ENCODE measurements around the gene NELFB.
A peak's percentile ranks its signal among the peaks of the same experiment; 100 is the strongest.

Gene NELFB

DNA sequence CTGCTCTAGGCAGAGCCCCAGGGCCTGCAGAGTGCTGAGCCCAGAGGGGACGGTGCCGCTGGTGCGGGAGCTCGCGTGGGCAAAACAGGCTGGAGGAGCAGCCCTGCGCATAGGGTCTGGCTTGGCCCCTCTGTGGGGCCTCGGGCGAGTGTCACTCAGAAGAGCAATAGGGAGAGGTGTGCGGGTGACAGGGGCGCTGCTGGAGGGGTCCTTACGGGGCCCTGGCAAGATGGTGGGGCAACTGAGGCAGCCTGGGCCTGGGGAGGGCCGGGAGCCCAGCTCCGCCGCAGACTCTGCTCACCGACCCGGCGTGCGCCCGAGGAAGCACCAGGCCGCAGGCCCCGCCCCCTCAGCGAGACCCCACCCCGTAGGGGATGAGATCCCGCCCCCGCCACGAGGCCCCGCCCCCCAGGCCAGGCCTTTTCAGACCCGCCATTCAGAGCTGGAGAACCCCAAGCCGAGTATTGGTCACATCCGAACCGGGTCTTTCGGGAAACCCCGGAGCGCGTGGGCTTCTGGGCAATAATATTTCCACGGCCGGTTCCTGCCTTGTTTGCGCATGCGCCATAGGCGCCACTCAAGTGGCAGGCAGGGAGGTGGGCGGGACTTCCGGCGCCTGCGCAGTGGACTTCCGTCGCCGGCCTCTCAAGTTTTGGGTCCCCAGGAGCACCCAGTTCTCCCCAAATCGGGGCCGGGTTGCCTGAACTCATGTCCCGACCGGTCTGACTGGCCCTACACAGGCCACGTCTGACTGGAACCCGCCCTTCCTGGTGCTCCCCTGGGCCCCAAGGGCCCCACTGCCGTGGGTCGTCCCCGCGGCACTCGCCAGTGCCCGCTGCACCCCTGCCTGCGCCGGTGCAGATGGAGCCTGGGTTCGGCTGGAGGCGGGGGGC is 31.8 kb upstream of the NELFB start:
- DNase-seq: peak; percentile 99 to 100

DNA sequence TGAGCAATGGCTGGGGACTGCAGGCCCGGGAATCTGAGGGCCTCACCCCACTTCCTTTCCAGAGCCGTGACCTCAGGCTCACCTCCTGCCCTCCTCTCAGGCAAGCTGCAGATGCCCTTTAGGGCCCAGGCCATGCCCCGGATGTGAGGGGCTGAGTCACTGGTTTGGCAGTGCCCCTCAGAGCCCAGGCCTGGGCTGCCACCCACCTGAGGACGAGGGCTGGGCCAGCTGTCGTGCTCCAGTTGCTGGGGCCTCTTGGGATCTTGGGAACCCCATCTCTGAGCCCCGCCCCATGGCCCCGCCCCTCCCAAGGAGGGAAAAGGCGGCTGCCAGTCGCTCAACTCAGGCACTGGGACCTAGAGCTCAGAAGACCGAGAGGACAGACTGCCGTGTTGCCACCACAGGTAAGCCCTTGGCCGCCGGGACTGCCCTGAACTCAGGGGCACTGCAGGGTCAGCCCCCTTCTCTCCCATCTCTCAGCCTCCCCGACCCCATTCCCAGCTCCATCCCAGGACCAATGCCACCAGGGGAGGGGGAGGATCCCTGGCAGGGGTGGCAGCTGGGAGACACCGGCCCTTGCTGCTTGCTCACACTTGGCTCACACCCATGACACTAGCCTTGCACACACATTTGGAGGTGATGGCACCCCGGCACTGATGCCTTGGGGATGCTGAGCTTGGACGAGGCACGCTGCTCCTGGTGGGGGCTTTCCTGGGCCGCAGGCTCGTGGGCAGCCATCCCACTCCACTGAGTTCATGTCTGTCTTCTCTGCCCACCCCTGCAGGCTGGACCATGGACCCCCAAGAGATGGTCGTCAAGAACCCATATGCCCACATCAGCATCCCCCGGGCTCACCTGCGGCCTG is 30.1 kb upstream of the NELFB start, which contains the start of gene CYSRT1:
Gene CYSRT1, plus strand, starts transcription at position 345 of the 865 bp plus-strand sequence. Its CDS starts 448 bp downstream, at position 793.
- peak in 1 of 2 donors; percentile 11 for DNase-seq

DNA sequence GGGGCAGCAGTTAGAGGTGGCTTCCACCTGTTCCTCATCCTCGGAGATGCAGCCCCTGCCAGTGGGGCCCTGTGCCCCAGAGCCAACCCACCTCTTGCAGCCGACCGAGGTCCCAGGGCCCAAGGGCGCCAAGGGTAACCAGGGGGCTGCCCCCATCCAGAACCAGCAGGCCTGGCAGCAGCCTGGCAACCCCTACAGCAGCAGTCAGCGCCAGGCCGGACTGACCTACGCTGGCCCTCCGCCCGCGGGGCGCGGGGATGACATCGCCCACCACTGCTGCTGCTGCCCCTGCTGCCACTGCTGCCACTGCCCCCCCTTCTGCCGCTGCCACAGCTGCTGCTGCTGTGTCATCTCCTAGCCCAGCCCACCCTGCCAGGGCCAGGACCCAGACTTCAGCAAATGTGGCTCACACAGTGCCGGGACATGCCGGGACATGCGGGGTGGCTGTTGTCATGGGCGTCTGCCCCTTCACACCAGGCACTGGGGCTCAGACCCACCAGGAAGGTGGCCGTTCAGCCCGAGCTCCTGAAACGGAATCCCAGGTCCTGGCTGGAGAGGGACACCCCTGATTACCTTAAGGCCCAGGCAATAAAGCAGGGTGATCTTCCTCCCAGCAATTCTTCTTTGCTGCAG is 29.3 kb upstream of the NELFB start:
- no peak for DNase-seq

DNA sequence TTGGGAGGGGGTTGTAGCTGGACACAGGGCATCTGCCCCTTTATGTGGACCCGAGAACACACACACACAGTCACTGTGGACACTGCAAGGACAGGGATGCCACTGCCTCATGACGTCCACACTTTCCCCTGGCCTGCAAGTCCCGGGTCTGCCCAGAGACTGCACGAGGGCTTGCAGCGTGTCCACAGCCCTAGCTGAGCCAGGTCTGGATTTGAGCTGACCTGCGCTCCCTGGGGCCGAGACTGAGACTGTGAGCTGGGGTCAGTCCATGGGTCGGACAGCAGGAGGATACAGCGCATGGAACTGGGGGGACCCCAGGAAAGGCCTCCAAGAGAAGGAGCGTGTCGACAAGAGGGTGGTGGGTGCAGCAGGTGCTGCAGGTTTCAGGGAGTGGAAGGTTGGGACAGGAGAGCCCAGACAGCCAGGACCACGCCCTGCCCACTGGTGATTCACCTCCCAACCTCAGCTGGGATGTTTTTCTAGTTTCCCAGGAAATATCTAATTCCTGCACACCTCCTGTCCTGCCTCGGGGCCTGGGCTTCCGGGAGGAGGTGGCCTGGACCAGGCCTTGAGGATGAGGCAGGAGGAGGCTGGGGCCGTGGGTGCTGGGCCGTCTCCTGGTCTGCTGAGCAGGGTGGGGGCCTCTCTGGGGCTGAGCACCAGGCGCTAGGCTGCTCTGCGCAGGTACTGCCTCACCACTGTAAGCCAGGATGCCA is 28.6 kb upstream of the NELFB start:
- DNase-seq: no peak

DNA sequence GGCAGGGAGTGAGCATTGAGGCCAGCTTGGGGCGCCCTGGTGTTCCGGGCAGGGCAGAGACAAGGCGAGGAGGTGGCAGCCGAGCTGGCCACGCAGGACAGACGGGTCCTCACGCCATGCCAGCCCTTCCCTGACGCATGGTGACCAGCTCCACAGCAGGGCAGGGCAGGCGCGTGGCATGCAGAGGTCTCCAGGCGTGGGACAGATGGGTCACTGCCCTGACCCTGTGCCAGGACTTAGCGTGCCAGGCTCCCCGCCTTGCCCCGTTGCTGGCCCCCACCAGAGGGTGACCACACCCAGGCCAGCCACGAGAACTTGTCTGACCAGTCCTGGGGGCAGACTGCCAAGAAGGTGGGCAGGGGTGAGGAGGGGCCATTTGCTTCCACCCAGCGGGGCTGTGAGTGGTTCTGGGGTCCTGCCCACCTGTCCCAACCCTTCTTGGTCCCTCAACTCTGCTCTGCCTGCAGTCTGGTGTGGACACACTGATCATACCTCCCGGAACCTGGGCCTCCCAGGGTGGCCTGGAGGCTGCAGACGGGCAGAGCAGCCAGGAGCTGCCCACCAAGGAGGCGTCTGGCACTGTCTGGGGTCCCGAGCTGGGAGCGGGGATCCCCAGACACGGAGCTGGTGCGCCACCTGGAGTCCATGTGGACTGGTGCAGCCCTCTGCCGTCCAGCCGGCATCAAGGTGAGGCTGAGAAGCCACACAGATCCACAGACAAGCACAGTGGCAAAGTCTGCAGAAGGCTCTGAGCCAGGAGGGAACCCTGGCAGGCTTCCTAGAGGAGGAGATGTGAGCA is 27.9 kb upstream of the NELFB start, which contains the start of gene RNF224:
Gene RNF224, plus strand, starts transcription at position 449 of the 799 bp plus-strand sequence. CDS start 834 bp downstream, outside the sequence.
- DNase-seq: peak; percentile 84 to 85

DNA sequence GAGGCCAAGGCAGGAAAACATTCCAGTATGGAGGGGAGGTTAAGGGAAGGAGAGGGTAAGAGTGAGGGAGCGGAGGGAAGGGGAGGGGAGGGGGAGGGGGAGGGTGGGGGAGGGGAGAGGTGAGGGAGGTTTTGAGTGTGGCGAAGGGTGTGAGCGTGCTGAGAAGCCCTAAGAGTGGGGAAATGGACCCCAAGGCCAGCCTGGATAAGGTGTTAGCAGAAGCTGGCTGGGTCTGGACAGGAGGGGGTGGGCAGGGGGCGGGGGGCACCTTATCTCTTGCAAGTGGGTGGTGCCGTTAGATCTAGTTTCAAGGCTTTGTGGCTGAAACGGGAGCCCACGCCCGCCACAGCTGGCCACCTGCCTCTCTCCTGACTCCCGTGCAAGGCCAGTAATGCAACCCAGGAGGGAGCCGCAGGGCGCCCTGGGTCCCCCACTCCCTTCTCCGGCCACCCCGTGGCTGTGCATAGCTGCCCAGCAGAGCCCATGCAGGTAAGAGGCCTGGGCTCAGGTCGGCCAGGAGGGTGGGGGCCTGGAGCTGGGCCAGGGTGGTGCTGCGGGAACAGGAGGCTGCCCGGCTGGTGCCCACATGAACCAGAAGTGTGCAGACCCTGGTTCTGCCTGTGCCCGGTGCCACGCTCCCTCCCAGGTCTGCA is 27.1 kb upstream of the NELFB start:
- DNase-seq: no peak

DNA sequence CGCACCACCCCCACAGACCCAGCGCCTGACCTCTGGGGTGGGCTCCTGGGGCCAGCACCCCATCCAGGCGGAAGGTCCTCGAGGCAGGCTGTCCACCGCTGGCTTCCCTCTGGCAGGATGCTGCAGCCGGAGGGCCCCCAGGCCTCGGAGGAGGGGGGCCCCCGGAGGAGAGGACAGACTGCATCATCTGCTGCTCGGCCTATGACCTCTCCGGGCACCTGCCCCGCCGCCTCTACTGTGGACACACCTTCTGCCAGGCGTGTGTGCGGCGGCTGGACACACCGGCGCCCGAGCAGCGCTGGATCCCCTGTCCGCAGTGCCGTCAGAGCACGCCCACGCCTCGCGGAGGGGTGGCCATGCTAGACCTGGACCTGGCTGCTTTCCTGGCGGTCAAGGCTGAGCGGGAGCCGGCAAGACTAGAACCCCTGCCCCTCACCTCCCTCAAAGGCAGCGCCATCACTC is 26.6 kb upstream of the NELFB start:
- no peak for DNase-seq

DNA sequence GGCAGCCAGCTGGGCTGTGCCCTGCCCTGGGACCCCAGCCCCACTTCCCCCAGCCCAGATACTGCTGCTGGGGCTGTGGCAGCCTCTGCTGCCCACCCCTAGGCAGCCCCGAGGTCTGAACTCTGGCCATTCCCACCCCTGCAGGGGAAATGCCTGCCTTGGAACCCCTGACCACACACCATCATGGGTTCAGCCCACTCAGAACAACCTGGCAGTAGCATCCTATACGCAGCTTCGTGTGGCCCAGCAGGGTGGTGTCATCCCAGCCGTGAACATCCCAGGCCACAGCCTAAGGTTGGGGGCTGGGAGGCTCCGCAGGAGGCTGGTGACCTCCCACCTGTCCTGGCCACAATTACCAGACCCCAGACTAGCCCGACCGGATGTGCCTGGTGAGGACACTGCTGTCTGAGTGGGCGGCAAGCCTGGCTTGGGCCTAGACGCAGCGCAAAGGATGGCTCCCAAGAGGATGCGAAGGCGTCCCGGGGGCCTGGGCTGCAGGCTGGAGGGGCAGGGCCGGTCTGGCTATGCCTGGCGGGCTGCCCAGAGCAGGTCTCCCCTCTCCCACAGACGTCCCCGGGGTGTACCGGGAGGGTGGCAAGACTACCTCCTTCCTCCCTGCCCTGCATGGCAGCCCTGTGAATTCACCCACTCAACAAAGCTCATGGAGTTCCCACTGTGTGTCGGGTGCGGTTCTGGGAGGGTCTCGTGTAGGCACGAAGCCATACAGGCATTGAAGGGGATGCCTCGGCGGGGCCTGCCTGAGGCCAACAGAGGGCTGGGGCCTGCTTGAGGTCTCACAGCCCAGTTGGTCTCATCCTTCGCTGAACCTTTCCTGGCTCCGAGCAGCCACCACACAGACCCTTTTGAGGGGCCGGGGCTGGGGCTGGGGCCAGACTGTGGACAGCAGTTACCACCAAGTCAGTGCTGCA is 25.9 kb upstream of the NELFB start:
- DNase-seq: no peak

DNA sequence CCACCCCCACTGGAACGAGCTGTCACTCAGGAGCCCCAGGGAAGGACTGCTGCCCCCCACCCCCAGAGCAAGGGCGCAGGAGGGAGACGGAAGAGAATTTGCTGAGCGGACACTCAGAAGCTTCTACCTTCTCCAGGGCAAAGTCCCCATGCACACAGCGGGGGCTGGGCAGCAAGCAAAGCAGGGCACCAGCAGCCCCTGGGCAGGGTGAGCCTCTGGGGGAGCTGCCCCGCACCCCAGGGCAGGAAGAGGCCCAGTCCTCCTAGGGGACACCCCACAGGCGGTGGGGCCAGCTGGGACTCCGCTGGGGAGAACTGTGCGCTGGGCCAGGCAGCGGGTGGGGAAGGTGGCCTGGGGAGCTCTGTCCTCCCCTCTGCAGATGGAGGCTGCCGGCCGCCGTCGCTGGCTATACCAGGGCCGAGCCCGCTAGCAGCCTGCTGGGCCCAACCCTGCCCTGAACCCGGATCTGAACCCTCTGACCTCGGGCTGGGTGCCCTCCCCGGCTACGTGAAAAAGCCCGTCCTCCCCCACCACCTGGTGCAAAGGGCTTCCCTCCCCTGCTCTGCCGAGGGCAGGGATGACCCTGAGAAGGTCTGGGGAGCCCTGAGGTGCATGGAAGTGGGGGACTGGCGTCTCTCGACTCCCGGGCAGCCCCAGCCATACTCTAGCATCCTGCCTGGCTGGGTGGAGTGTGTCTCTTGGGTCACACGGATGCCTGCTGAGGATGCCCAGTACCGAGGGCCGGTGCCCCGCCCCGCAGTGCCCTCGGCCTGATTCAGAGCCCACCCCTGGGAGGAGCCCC is 25.0 kb upstream of the NELFB start:
- DNase-seq: no peak

DNA sequence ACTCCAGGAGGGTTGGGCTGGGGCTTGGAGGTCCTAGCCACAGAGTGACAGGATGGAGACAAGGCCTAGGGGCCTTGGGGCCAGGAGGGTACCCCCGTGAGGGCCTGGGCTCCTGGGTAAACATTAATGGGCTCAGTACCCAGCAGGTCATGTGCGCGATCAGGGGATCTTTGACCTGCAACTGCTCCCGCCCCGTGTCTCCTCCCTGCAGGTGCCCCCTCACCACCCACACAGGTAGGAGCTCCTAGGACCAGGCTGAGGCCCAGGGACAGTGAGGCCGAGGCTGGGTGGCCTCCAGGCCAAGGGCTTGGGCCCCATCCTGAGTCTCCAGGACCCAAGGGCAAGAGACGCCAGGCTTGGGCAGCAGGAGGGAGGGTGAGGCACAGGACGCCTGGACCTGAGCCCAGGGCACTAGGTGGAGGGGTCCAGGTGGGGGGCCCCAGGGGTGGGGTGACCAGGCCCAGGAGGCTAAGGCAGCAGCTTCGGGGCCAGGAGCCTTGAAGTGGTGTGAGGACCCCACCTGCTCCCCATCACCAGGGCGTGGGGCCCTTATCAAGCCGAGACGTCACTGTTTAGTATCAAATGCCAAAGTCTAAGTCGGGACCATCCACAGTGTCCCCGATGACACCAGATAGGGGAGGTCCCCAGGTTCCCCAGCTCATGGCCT is 24.3 kb upstream of the NELFB start, which contains the start of gene SLC34A3:
Gene SLC34A3, plus strand, starts transcription at position 197 of the 667 bp plus-strand sequence. CDS start 802 bp downstream, outside the sequence.
- no peak for DNase-seq

DNA sequence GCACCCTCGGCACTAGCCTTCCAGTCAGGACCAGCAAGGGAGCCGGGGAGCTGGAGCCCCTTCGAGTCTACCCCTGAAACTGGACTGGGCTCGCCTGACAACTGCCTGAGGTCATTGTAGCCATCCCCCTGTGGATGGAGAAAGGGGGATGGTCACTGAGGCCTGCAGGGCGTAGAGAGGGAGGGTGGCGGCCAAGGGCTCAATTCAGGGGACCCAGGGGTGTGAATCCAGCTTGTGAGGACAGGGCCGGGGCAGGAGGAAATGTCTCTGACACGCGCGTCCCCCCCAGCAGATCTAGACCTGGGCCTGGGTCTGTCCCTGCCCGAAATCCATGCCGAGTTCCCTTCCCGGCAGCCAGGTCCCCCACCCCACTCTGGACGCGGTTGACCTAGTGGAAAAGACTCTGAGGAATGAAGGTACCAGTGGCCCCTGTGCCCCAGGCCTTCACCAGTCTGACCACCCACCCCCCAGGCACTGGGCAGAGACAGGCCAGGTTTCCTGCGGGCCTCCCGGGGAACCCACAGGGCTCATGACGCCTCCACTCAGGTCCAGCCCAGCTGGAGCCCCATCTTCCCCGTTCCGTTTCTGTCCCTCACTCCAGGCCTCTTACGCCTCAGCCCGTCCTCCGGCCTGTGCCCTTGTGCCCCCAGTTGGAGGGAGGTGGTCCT is 23.6 kb upstream of the NELFB start:
- DNase-seq: no peak

DNA sequence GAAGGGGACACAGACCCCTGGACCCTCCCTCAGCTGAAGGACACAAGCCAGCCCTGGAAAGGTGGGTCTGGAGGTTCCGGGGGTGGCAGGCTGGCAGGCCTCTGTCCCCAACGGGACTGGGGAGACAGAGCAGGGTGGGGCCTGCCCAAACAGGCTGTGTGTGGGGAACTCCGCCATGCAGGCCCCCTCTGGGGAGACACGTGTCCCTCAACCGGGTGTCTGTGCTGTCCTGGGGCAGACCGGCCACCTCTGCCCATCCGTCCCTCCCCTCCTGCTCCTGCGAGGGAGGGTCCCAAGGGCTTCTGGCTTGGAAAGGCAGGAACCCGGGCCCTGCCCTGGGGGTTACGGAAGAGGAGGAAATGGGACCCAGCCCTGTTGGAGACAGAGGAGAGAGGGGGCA is 23.0 kb upstream of the NELFB start:
- no peak for DNase-seq

DNA sequence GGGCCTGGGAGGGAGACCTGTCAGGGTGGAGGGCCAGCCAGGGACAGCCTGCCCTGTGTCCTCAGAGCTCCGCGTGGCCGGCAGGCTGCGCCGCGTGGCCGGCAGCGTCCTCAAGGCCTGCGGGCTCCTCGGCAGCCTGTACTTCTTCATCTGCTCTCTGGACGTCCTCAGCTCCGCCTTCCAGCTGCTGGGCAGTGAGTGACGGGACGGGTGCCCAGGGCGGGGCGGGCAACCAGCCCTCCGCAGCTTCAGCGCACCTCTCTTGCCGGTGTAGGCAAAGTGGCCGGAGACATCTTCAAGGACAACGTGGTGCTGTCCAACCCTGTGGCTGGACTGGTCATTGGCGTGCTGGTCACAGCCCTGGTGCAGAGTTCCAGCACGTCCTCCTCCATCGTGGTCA is 22.6 kb upstream of the NELFB start:
- DNase-seq: no peak

DNA sequence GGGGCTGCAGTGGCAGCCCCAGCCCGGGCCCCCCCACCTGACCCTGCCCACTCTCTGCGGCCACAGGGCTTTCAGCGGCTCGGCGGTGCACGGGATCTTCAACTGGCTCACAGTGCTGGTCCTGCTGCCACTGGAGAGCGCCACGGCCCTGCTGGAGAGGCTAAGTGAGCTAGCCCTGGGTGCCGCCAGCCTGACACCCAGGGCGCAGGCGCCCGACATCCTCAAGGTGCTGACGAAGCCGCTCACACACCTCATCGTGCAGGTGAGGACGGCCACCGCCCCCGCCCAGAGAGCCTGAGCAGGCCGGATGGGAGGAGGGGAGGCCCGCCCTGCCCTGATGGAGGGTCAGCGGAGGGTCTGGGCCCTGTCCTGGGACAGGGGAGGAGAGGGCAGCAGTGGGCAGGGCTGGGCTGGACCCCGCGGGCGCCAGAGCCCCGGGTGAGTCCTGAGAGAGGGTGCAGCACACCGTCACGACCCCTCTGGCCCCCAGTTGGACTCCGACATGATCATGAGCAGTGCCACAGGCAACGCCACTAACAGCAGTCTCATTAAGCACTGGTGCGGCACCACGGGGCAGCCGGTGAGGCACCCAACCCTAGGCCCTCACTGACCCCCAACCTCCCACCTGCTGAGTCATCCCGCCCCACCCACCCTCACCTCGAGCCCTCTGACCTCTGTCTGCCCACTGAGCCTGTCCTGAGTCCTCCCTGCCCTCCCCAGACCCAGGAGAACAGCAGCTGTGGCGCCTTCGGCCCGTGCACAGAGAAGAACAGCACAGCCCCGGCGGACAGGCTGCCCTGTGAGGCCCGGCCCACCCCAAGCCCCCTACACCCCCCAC is 21.8 kb upstream of the NELFB start:
- DNase-seq: no peak

DNA sequence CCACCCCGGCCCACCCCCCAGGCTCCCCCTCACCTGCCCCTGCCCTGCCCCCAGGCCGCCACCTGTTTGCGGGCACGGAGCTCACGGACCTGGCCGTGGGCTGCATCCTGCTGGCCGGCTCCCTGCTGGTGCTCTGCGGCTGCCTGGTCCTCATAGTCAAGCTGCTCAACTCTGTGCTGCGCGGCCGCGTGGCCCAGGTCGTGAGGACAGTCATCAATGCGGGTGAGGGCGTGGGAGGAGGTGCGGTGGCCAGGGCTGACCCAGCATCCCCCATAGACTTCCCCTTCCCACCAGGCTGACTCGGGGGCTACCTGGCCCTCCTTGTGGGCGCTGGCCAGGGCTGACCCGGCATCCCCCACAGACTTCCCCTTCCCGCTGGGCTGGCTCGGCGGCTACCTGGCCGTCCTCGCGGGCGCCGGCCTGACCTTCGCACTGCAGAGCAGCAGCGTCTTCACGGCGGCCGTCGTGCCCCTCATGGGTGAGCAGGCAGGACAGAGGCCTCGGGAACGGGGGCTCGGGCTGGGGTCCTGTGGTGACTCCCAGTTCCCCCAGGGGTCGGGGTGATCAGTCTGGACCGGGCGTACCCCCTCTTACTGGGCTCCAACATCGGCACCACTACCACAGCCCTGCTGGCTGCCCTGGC is 21.0 kb upstream of the NELFB start:
- DNase-seq: no peak
